HCT116 (cell line): ENCODE results near the gene ADAM8. TPM values are rescaled to one million over a fixed set of nuclear protein-coding genes. Genes with fewer than 3 reads are reported as not detected.

Experiments used
- ATAC-seq: fragments of 200-7000 bp; cut with Tn5 transposase; 2 replicates; pipeline ENCODE4 v1.9.1; 2020; ENCODE audit warnings: mild to moderate bottlenecking, moderate library complexity
- BruUV-seq: library from RNA; stranded (reverse); fragments of 400-500 nt; replicated peaks from 2 replicates; lab custom pipeline; 2021; lab: Mats Ljungman, UMichigan
- CTCF ChIA-PET: fragments of 300-600 bp; sonication (Branson Sonifier 250); formaldehyde crosslinking; loops from one replicate; lab custom pipeline; 2021; ENCODE audit warnings: antibody characterized with exemption; lab: Charles Lee
- POLR2A ChIA-PET: fragments of 300-600, 350-600 bp; sonication (Branson Sonifier 250); formaldehyde crosslinking; loops from one replicate; lab custom pipeline; 2021; ENCODE audit warnings: antibody characterized with exemption; lab: Charles Lee
- RAD21 ChIA-PET, 2 experiments: fragments of 300-600 bp; sonication (Branson Sonifier 250); formaldehyde crosslinking; loops; one replicate each; lab custom pipeline; 2023; ENCODE audit warnings: low total read pairs in 2 of 2; ENCODE audit not compliant: uncharacterized antibody in 2 of 2, unreplicated experiment in 2 of 2, low non-redundant PET in 1 of 2; lab: Charles Lee
- DNase-seq: peaks from one replicate; pipeline ENCODE4 v3.0.0-alpha.2; 2010; ENCODE audit warnings: low read depth, low spot score
- H2AFZ ChIP-seq: fragments of 200-600 bp; shearing (Covaris generic), sonication (generic); 2 replicates; pipeline ENCODE4 v1.6.1; 2017; ENCODE audit warnings: low read depth, mixed run types, mixed read lengths, antibody characterized with exemption, low read length; ENCODE audit not compliant: poor library complexity, severe bottlenecking
- H3K27ac ChIP-seq: 2 replicates; pipeline ENCODE4 v1.5.1; 2012; ENCODE audit warnings: low read depth, low read length
- H3K27me3 ChIP-seq: fragments of 200-600 bp; sonication (generic); 2 replicates; pipeline ENCODE4 v1.6.1; 2016; ENCODE audit warnings: mixed run types, low read length, mixed read lengths; ENCODE audit not compliant: insufficient read depth
- H3K36me3 ChIP-seq, 2 experiments: fragments of 200-500 bp in 1 of 2; fragments of 200-600 bp in 1 of 2; sonication (Bioruptor generic) in 1 of 2; sonication (generic) in 1 of 2; 2 replicates each; pipeline versions ENCODE4 v1.5.1 to v1.6.1; 2014 to 2016; ENCODE audit warnings: low read length in 2 of 2, inconsistent platforms in 1 of 2, mixed read lengths in 1 of 2, mixed run types in 1 of 2; ENCODE audit not compliant: insufficient read depth in 2 of 2, control insufficient read depth in 1 of 2
- H3K4me1 ChIP-seq, 2 experiments: fragments of 200-600 bp in 1 of 2; sonication (generic) in 1 of 2; 2 replicates each; pipeline versions ENCODE4 v1.5.1 to v1.6.1; 2012 to 2017; ENCODE audit warnings: low read length in 2 of 2, inconsistent platforms in 1 of 2, mild to moderate bottlenecking in 1 of 2, mixed read lengths in 1 of 2, mixed run types in 1 of 2, moderate library complexity in 1 of 2; ENCODE audit not compliant: insufficient read depth in 2 of 2, control insufficient read depth in 1 of 2
- H3K4me2 ChIP-seq: fragments of 200-600 bp; sonication (generic); 2 replicates; pipeline ENCODE4 v1.6.1; 2017; ENCODE audit warnings: mixed run types, low read length, mixed read lengths
- H3K4me3 ChIP-seq, 2 experiments: fragments of 200-600 bp in 1 of 2; sonication (generic) in 1 of 2; replicated peaks in 1 of 2; 2 replicates each; pipeline ENCODE4 v1.5.1; 2011 to 2016; ENCODE audit warnings: low read length in 2 of 2, control low read depth in 1 of 2, low read depth in 1 of 2, mild to moderate bottlenecking in 1 of 2, mixed read lengths in 1 of 2, mixed run types in 1 of 2
- H3K79me2 ChIP-seq: fragments of 200-600 bp; sonication (generic); 2 replicates; pipeline ENCODE4 v1.6.1; 2017; ENCODE audit warnings: mild to moderate bottlenecking, mixed run types, low read length, moderate library complexity, mixed read lengths; ENCODE audit not compliant: insufficient read depth
- H3K9ac ChIP-seq: fragments of 200-600 bp; sonication (generic); 2 replicates; pipeline ENCODE4 v1.6.1; 2016; ENCODE audit warnings: low read length, mixed read lengths
- H3K9me2 ChIP-seq: fragments of 200-600 bp; sonication (generic), shearing (Covaris generic); 2 replicates; pipeline ENCODE4 v1.6.1; 2017; ENCODE audit warnings: mixed run types, mild to moderate bottlenecking, moderate library complexity; ENCODE audit not compliant: insufficient read depth
- H3K9me3 ChIP-seq, 2 experiments: fragments of 200-500 bp in 1 of 2; fragments of 200-600 bp in 1 of 2; sonication (Bioruptor generic) in 1 of 2; sonication (generic) in 1 of 2; 2 replicates each; pipeline ENCODE4 v1.6.1; 2014 to 2017; ENCODE audit warnings: low read length in 2 of 2, mixed read lengths in 2 of 2, inconsistent platforms in 1 of 2, low read depth in 1 of 2, mild to moderate bottlenecking in 1 of 2, mixed run types in 1 of 2, moderate library complexity in 1 of 2; ENCODE audit not compliant: control insufficient read depth in 1 of 2, insufficient read depth in 1 of 2
- H4K20me1 ChIP-seq: fragments of 200-600 bp; sonication (generic), shearing (Covaris generic); 2 replicates; pipeline ENCODE4 v1.6.1; 2017; ENCODE audit warnings: mixed run types, mild to moderate bottlenecking, moderate library complexity; ENCODE audit not compliant: insufficient read depth
- FOSL1 ChIP-seq: IDR thresholded peaks from 2 replicates; pipeline ENCODE4 v1.6.1; 2012; ENCODE audit warnings: low read depth
- POLR2AphosphoS5 ChIP-seq: IDR thresholded peaks from 2 replicates; pipeline ENCODE4 v1.6.1; 2011; ENCODE audit warnings: mild to moderate bottlenecking, low read depth, low read length, moderate library complexity
- ZFX ChIP-seq: fragments of 450-650 bp; IDR thresholded peaks from 2 replicates; pipeline ENCODE4 v1.6.1; 2017
- intact Hi-C: fragments of 100-400 bp; cut with micrococcal nuclease; formaldehyde crosslinking; loops from 2 replicates; pipeline ENCODE4 v1.10.0; 2022
- total RNA-seq: library from RNA; stranded (reverse); gene quantifications from one replicate; pipeline ENCODE4 v1.2.1, GENCODE V29; 2021; ENCODE audit not compliant: unreplicated experiment
- TF ChIP-seq, protein P1 (sequence below): IDR thresholded peaks from 2 replicates; pipeline ENCODE4 v1.6.1; 2011; ENCODE audit warnings: mild to moderate bottlenecking, low read length, moderate library complexity; ENCODE audit not compliant: insufficient replicate concordance; ENCODE audit errors: extremely low read depth

The ADAM8 gene
- total RNA-seq, 1 experiment from 2014 or later: 4.1 TPM

- TF ChIP-seq, protein P1, sequence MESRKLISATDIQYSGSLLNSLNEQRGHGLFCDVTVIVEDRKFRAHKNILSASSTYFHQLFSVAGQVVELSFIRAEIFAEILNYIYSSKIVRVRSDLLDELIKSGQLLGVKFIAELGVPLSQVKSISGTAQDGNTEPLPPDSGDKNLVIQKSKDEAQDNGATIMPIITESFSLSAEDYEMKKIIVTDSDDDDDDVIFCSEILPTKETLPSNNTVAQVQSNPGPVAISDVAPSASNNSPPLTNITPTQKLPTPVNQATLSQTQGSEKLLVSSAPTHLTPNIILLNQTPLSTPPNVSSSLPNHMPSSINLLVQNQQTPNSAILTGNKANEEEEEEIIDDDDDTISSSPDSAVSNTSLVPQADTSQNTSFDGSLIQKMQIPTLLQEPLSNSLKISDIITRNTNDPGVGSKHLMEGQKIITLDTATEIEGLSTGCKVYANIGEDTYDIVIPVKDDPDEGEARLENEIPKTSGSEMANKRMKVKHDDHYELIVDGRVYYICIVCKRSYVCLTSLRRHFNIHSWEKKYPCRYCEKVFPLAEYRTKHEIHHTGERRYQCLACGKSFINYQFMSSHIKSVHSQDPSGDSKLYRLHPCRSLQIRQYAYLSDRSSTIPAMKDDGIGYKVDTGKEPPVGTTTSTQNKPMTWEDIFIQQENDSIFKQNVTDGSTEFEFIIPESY: no peak
- TF ChIP-seq FOSL1: peak; percentile 80
Measured at GRCh38 chr10:133258818-133259601, 17.7 kb downstream of the ADAM8 start (continued).

- H3K79me2 ChIP-seq: no peaks in the 10 kb centered on the region
- H3K4me2 ChIP-seq: peak overlapping the region; percentile 74
- ATAC-seq (peak; percentile 29), DNase-seq (no peak)
- peaks cover 40 to 50% of the 10 kb centered on the region in 2 experiments for H3K4me1 ChIP-seq
- intact Hi-C loops: loop anchor here (2.0 to 10.0 kb wide), 3 partner anchors 113 to 353 kb away; partner anchors contain the start of gene CFAP46
- ChIA-PET RAD21 (no interaction called here), POLR2A (interaction anchor here (0.9 kb wide), 1 partner anchor 12 kb away, joined by 3 read pairs; no protein-coding TSS in a partner anchor), CTCF (interaction anchor here (1.9 kb wide), 1 partner anchor 113 kb away, joined by 4 read pairs; no protein-coding TSS in a partner anchor)
- no peak overlapping the region for H2AFZ ChIP-seq
- H4K20me1 ChIP-seq: no peaks in the 10 kb centered on the region
- peak overlapping the region; percentile 92 for H3K27ac ChIP-seq
- no peaks in the 10 kb centered on the region for H3K9me3 ChIP-seq
- H3K9ac ChIP-seq: peak overlapping the region; percentile 63
- no peaks in the 10 kb centered on the region for H3K9me2 ChIP-seq
- peak overlapping the region; percentile 33 to 54; a peak in 3 of 4 replicates for H3K4me3 ChIP-seq
- H3K27me3 ChIP-seq: no peaks in the 10 kb centered on the region
- 0 out of 2 replicates have a peak, but pooled peaks have one; percentile 3 for TF ChIP-seq ZFX
- TF ChIP-seq POLR2AphosphoS5: no peak
- no TSS peak for BruUV-seq
- no peaks in the 10 kb centered on the region for H3K36me3 ChIP-seq
Measured at GRCh38 chr10:133258066-133258817, 18.4 kb downstream of the ADAM8 start.
